ENCODE results near the gene TMEM45B. TPM values are rescaled to one million over a fixed set of nuclear protein-coding genes. Genes with fewer than 3 reads are reported as not detected.
A peak's percentile ranks its signal among the peaks of the same experiment; 100 is the strongest.

Gene TMEM45B
- total and polyA plus RNA-seq, 2 of the 13 experiments (the other 11 are each of a cell fraction or from before 2014, with no cell fraction given): 29.1 to 181 TPM

DNA sequence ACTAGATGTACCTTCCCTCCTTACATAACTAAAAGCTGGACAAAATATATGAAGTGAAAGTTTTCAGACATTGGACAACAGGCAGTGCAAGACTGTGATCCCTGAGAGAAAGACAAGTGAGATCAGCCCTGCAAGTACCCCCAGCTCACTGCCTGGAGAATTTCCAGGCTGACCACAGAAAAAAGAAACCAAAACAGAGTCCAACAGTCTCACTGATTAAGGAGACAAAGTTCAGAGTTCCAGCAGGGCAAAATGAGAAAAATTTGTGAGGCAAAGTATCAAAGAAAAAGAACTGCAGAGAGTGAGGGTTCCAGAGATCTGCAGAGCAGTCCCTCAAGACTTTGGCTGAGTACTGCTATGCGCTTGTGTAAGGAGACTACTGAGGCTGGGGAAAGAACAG, 47.3 kb upstream of the TMEM45B start (continued):
- TF ChIP-seq HNF4A (CRISPR knock-in tag; IDR thresholded peaks at IDR 0.05): peak; percentile 58; the same call in 1 of the 2 replicates
- no peak for TF ChIP-seq GPN1 (CRISPR knock-in tag; IDR thresholded peaks at IDR 0.05; ENCODE audit: borderline replicate concordance)
- TF ChIP-seq HNF4G (IDR thresholded peaks at IDR 0.05; ENCODE audit: borderline replicate concordance, low read depth, low read length): 0 out of 2 replicates have a peak, but pooled peaks have one; percentile 44
- TF ChIP-seq HNF4G (CRISPR knock-in tag; IDR thresholded peaks at IDR 0.05; ENCODE audit: borderline replicate concordance, low read depth): no peak

DNA sequence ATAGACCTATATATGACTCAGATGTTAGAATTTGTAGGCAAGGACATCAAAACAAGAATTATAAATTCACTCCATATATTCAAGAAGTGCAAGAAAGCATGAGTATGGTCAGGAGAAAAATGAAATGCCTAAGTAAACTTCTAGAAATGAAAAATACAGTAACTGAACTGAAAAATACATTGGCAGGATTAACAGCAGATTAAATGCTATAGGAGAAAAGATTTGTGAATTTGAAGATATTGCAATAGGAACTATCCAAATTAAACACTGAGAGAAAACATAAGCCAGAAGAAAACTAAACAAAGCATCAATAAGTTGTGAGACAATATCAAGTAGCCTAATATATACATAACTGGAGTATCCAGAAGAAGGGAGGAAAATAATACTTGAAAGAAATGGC, 46.6 kb upstream of the TMEM45B start:
- no peaks in the 10 kb centered on the region for H3K9me3 ChIP-seq (ENCODE audit: low read length)
- no peaks in the 10 kb centered on the region for H4K20me1 ChIP-seq (ENCODE audit: insufficient read depth, low read length)
- CTCF ChIA-PET (ENCODE audit: low intra/inter-chr PET ratio, low total read pairs): no interaction called here
- in situ Hi-C loops (cut with HindIII; ENCODE audit: extremely low pct_ligation_motif_present, low pct_unique_long_range_greater_than_20kb): no loop called here
- intact Hi-C loops (cut with micrococcal nuclease; ENCODE audit: unreplicated experiment): loop anchor here (10.0 kb wide), 1 partner anchor 126 kb away; the partner anchor contains the start of gene NFRKB
- TF ChIP-seq SALL1 (CRISPR knock-in tag; IDR thresholded peaks at IDR 0.05) (no peak), ZNF746 (CRISPR knock-in tag; IDR thresholded peaks at IDR 0.05) (no peak), FOXA1 (IDR thresholded peaks at IDR 0.05) (no peak), FOXA1 (CRISPR knock-in tag; IDR thresholded peaks at IDR 0.05) (no peak), NCOA5 (CRISPR knock-in tag; IDR thresholded peaks at IDR 0.05) (no peak), ZNF160 (CRISPR knock-in tag; IDR thresholded peaks at IDR 0.05) (peak; percentile 87)
- H3K9ac ChIP-seq (ENCODE audit: insufficient read depth, low read depth, low read length): no peak overlapping the region
- no peak overlapping the region for H2AFZ ChIP-seq (ENCODE audit: low read length)
- H3K27me3 ChIP-seq (ENCODE audit: control insufficient read depth in 1 of 2, insufficient read depth in 2 of 2, low read length in 2 of 2): no peaks in the 10 kb centered on the region
- no peak for FAIRE-seq
- H3K4me1 ChIP-seq (ENCODE audit: insufficient read depth, low read length): peaks cover 36% of the 10 kb centered on the region
- H3K4me3 ChIP-seq (replicated peaks in 1 of 3; ENCODE audit: insufficient read depth in 1 of 3, low read depth in 2 of 3, low read length in 3 of 3): no peak overlapping the region
- H3K79me2 ChIP-seq (ENCODE audit: insufficient read depth, low read length): no peaks in the 10 kb centered on the region
- no peak overlapping the region for H3K27ac ChIP-seq (ENCODE audit: extremely low read length, insufficient read depth, low read length)
- peak overlapping the region; percentile 62 for H3K4me2 ChIP-seq (ENCODE audit: low read depth, low read length)
- ATAC-seq: no peak
- no peaks in the 10 kb centered on the region for H3K36me3 ChIP-seq (replicated peaks in 1 of 2; ENCODE audit: control insufficient read depth in 1 of 2, insufficient read depth in 2 of 2, low read length in 2 of 2)
- POLR2A ChIA-PET: no interaction called here
- BruUV-seq (replicated peaks): no TSS peak
- no peak for DNase-seq (ENCODE audit: low spot score)

DNA sequence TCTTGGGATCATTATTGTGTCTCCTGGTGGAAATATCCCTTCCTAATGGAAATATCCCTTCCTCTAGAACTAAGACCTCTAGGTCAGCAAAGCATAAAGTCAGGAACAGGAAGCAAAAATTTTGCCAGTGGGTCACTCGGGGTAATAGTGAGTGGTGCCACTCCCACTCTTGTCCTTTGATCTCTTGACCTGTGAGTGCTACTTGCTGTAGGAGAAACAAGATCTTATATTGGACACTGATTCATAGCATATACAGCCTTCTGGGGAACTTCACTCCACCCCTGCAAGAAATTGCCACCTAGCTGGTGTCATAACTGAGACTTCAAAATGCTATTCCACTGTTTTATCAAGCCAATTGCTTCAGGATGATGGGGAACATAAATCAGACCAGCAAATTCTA, 44.7 kb upstream of the TMEM45B start:
- Histone ChIP-seq H3K4me3 (replicated peaks in 1 of 3; ENCODE audit: insufficient read depth in 1 of 3, low read depth in 2 of 3, low read length in 3 of 3) (no peak overlapping the region), H3K27ac (ENCODE audit: extremely low read length, insufficient read depth, low read length) (no peak overlapping the region), H3K9ac (ENCODE audit: insufficient read depth, low read depth, low read length) (no peak overlapping the region), H4K20me1 (ENCODE audit: insufficient read depth, low read length) (no peaks in the 10 kb centered on the region), H2AFZ (ENCODE audit: low read length) (no peak overlapping the region), H3K27me3 (ENCODE audit: control insufficient read depth in 1 of 2, insufficient read depth in 2 of 2, low read length in 2 of 2) (no peaks in the 10 kb centered on the region), H3K4me1 (ENCODE audit: insufficient read depth, low read length) (peaks cover 36% of the 10 kb centered on the region), H3K36me3 (replicated peaks in 1 of 2; ENCODE audit: control insufficient read depth in 1 of 2, insufficient read depth in 2 of 2, low read length in 2 of 2) (no peaks in the 10 kb centered on the region), H3K9me3 (ENCODE audit: low read length) (no peaks in the 10 kb centered on the region), H3K4me2 (ENCODE audit: low read depth, low read length) (no peak overlapping the region), H3K79me2 (ENCODE audit: insufficient read depth, low read length) (no peaks in the 10 kb centered on the region)
- WGBS (ENCODE audit: low lambda C conversion rate): 0% methylated on average over 1 of the region's 1 CpG
- POLR2A ChIA-PET: no interaction called here
- no peak for ATAC-seq
- FAIRE-seq: no peak
- DNase-seq (ENCODE audit: low spot score): no peak
- in situ Hi-C loops (cut with HindIII; ENCODE audit: extremely low pct_ligation_motif_present, low pct_unique_long_range_greater_than_20kb) (no loop called here), intact Hi-C loops (cut with micrococcal nuclease; ENCODE audit: unreplicated experiment) (no loop called here)
- CTCF ChIA-PET (ENCODE audit: low intra/inter-chr PET ratio, low total read pairs): no interaction called here
- no TSS peak for BruUV-seq (replicated peaks)
- TF ChIP-seq SNAPC4 (CRISPR knock-in tag; IDR thresholded peaks at IDR 0.05) (no peak), ARID2 (CRISPR knock-in tag; IDR thresholded peaks at IDR 0.05; ENCODE audit: borderline replicate concordance) (no peak), JUNB (CRISPR knock-in tag; IDR thresholded peaks at IDR 0.05; ENCODE audit: borderline replicate concordance) (no peak), TAF15 (IDR thresholded peaks at IDR 0.05; ENCODE audit: low read depth, low read length, poor library complexity, severe bottlenecking) (no peak), CBX5 (CRISPR knock-in tag; IDR thresholded peaks at IDR 0.05; ENCODE audit: borderline replicate concordance) (no peak)
